ENCODE measurements around the gene FOXO3. TPM values are rescaled to one million over a fixed set of nuclear protein-coding genes. Genes with fewer than 3 reads are reported as not detected.

FOXO3 gene
- total and polyA plus RNA-seq, 5 donors from 2014 or later = 16.9 to 24.2 (median 23.3) TPM

- peaks cover 25 to 58% (median 44%) of the 10 kb centered on the region in 4 donors for H3K4me1 Mint-ChIP-seq
- no peaks in the 10 kb centered on the region for H3K27me3 ChIP-seq (ENCODE audit: control insufficient read depth, insufficient read depth, low read length)
- peak overlapping the region; percentile 26 for H3K4me3 ChIP-seq (ENCODE audit: low read depth, low read length)
- H3K36me3 Mint-ChIP-seq = peaks cover 10% of the 10 kb centered on the region
- DNase-seq (no peak), ATAC-seq (ENCODE audit: low read depth in 2 of 2) (no peak)
- peaks cover 43% of the 10 kb centered on the region for H3K4me1 ChIP-seq (ENCODE audit: control insufficient read depth, insufficient read depth, low read length, poor library complexity, severe bottlenecking)
- peak overlapping the region; percentile 81 to 93 (median 85) for H3K4me3 Mint-ChIP-seq
- H3K9me3 Mint-ChIP-seq = peaks cover 0 to 5% (median 0%) of the 10 kb centered on the region in 7 donors
- H3K36me3 ChIP-seq (ENCODE audit: control insufficient read depth, insufficient read depth, low read length) = peaks cover 8% of the 10 kb centered on the region
- H3K27ac ChIP-seq (ENCODE audit: insufficient read depth, low read length, poor library complexity, severe bottlenecking) = no peak overlapping the region
- no peaks in the 10 kb centered on the region for H3K9me3 ChIP-seq (ENCODE audit: control insufficient read depth in 2 of 2, low read length in 2 of 2)
- no peaks in the 10 kb centered on the region for H3K27me3 Mint-ChIP-seq
- peak overlapping the region; percentile 4 to 88 (median 87) for H3K27ac Mint-ChIP-seq
Measured at GRCh38 chr6:108562503-108562993, 1.8 kb downstream of the FOXO3 start.

GRCh38 chr6:108563292-108563691, 2.6 kb downstream of the FOXO3 start:
- Mint-ChIP-seq H3K9me3 (peaks cover 0 to 5% (median 0%) of the 10 kb centered on the region in 7 donors), H3K4me1 (peaks cover 27 to 62% (median 47%) of the 10 kb centered on the region in 4 donors), H3K4me3 (peak overlapping the region; percentile 81 to 93 (median 85)), H3K27me3 (no peaks in the 10 kb centered on the region), H3K36me3 (peaks cover 12% of the 10 kb centered on the region), H3K27ac (peak overlapping the region; percentile 4 to 45 (median 22))
- no peak overlapping the region for H3K27ac ChIP-seq (ENCODE audit: insufficient read depth, low read length, poor library complexity, severe bottlenecking)
- peaks cover 43% of the 10 kb centered on the region for H3K4me1 ChIP-seq (ENCODE audit: control insufficient read depth, insufficient read depth, low read length, poor library complexity, severe bottlenecking)
- H3K4me3 ChIP-seq (ENCODE audit: low read depth, low read length) = peak overlapping the region; percentile 21
- H3K9me3 ChIP-seq (ENCODE audit: control insufficient read depth in 2 of 2, low read length in 2 of 2) = no peaks in the 10 kb centered on the region
- no peaks in the 10 kb centered on the region for H3K27me3 ChIP-seq (ENCODE audit: control insufficient read depth, insufficient read depth, low read length)
- ATAC-seq (ENCODE audit: low read depth in 2 of 2) (no peak), DNase-seq (no peak)
- peaks cover 8% of the 10 kb centered on the region for H3K36me3 ChIP-seq (ENCODE audit: control insufficient read depth, insufficient read depth, low read length)

DNA sequence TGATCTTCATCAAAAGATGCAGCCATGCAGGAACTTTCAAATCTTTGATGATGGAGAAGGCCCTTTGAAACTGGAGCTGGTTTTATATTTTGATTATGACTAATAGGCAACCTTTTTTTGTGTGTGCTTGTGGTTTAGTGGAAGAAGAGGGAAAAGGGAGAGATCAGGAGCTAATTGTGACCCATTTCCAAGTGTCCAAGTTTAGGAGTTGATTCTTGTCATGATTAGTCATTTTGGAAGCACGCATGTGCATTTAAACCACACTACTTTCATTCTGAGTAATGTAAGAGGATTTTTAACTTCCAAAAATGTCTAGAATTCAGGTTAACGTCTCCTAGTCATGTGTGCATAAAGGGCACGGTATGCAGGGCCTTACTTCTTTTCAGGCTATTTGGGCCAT, 3.5 kb downstream of the FOXO3 start:
- peak overlapping the region; percentile 48 for H3K27ac ChIP-seq (ENCODE audit: insufficient read depth, low read length, poor library complexity, severe bottlenecking)
- H3K4me1 ChIP-seq (ENCODE audit: control insufficient read depth, insufficient read depth, low read length, poor library complexity, severe bottlenecking) = peaks cover 43% of the 10 kb centered on the region
- no peaks in the 10 kb centered on the region for H3K9me3 ChIP-seq (ENCODE audit: control insufficient read depth in 2 of 2, low read length in 2 of 2)
- no peaks in the 10 kb centered on the region for H3K27me3 ChIP-seq (ENCODE audit: control insufficient read depth, insufficient read depth, low read length)
- peaks cover 11% of the 10 kb centered on the region for H3K36me3 ChIP-seq (ENCODE audit: control insufficient read depth, insufficient read depth, low read length)
- Mint-ChIP-seq H3K4me3 (peak overlapping the region in 2 of 4 donors; percentile 36 to 64), H3K9me3 (peaks cover 0 to 5% (median 0%) of the 10 kb centered on the region in 7 donors), H3K27ac (peak overlapping the region in 1 of 3 donors; percentile 20), H3K27me3 (no peaks in the 10 kb centered on the region), H3K36me3 (peaks cover 21% of the 10 kb centered on the region), H3K4me1 (peaks cover 29 to 71% (median 55%) of the 10 kb centered on the region in 4 donors)
- peak in 1 of 3 donors; percentile 44 for DNase-seq
- H3K4me3 ChIP-seq (ENCODE audit: low read depth, low read length) = peak overlapping the region; percentile 49
- ATAC-seq (ENCODE audit: low read depth in 2 of 2) = no peak

- DNase-seq = peak in 2 of 3 donors; percentile 66 to 77
- Histone ChIP-seq H3K27me3 (ENCODE audit: control insufficient read depth, insufficient read depth, low read length) (no peaks in the 10 kb centered on the region), H3K27ac (ENCODE audit: insufficient read depth, low read length, poor library complexity, severe bottlenecking) (peak overlapping the region; percentile 48)
Measured at GRCh38 chr6:108565091-108565766, 4.5 kb downstream of the FOXO3 start.

GRCh38 chr6:108565893-108566292, 5.2 kb downstream of the FOXO3 start:
- H3K27me3 ChIP-seq (ENCODE audit: control insufficient read depth, insufficient read depth, low read length) = no peaks in the 10 kb centered on the region
- DNase-seq = peak in 1 of 3 donors; percentile 16
- peaks cover 26% of the 10 kb centered on the region for H3K36me3 ChIP-seq (ENCODE audit: control insufficient read depth, insufficient read depth, low read length)
- H3K9me3 ChIP-seq (ENCODE audit: control insufficient read depth in 2 of 2, low read length in 2 of 2) = no peaks in the 10 kb centered on the region
- H3K27ac ChIP-seq (ENCODE audit: insufficient read depth, low read length, poor library complexity, severe bottlenecking) = no peak overlapping the region
- peaks cover 43% of the 10 kb centered on the region for H3K4me1 ChIP-seq (ENCODE audit: control insufficient read depth, insufficient read depth, low read length, poor library complexity, severe bottlenecking)
- Mint-ChIP-seq H3K9me3 (peaks cover 0 to 5% (median 0%) of the 10 kb centered on the region in 7 donors), H3K4me3 (peak overlapping the region; percentile 34 to 66 (median 52)), H3K27ac (peak overlapping the region; percentile 48 to 95 (median 62)), H3K27me3 (no peaks in the 10 kb centered on the region), H3K36me3 (peaks cover 29% of the 10 kb centered on the region), H3K4me1 (peaks cover 29 to 77% (median 60%) of the 10 kb centered on the region in 4 donors)
- H3K4me3 ChIP-seq (ENCODE audit: low read depth, low read length) = peak overlapping the region; percentile 49
- peak in 1 of 2 donors; percentile 35 for ATAC-seq (ENCODE audit: low read depth in 2 of 2)

More at GRCh38 chr6:108565091-108565766, 4.5 kb downstream of the FOXO3 start:
- Histone ChIP-seq H3K36me3 (ENCODE audit: control insufficient read depth, insufficient read depth, low read length) (peaks cover 21% of the 10 kb centered on the region), H3K9me3 (ENCODE audit: control insufficient read depth in 2 of 2, low read length in 2 of 2) (no peaks in the 10 kb centered on the region), H3K4me3 (ENCODE audit: low read depth, low read length) (peak overlapping the region; percentile 49), H3K4me1 (ENCODE audit: control insufficient read depth, insufficient read depth, low read length, poor library complexity, severe bottlenecking) (peaks cover 43% of the 10 kb centered on the region)
- ATAC-seq (ENCODE audit: low read depth in 2 of 2) = peak; percentile 71 to 72
- H3K36me3 Mint-ChIP-seq = peaks cover 25% of the 10 kb centered on the region
- H3K9me3 Mint-ChIP-seq = peaks cover 0 to 5% (median 0%) of the 10 kb centered on the region in 7 donors
- peaks cover 29 to 74% (median 59%) of the 10 kb centered on the region in 4 donors for H3K4me1 Mint-ChIP-seq
- H3K4me3 Mint-ChIP-seq = peak overlapping the region; percentile 59 to 66 (median 64)
- H3K27ac Mint-ChIP-seq = peak overlapping the region; percentile 33 to 95 (median 72)
- H3K27me3 Mint-ChIP-seq = no peaks in the 10 kb centered on the region

GRCh38 chr6:108566406-108566805, 5.7 kb downstream of the FOXO3 start:
- no peak overlapping the region for H3K27ac ChIP-seq (ENCODE audit: insufficient read depth, low read length, poor library complexity, severe bottlenecking)
- Mint-ChIP-seq H3K36me3 (peaks cover 35% of the 10 kb centered on the region), H3K27ac (peak overlapping the region; percentile 48 to 95 (median 62)), H3K4me1 (peaks cover 34 to 82% (median 63%) of the 10 kb centered on the region in 4 donors), H3K4me3 (no peak overlapping the region), H3K9me3 (peaks cover 0 to 5% (median 0%) of the 10 kb centered on the region in 7 donors), H3K27me3 (no peaks in the 10 kb centered on the region)
- peaks cover 43% of the 10 kb centered on the region for H3K4me1 ChIP-seq (ENCODE audit: control insufficient read depth, insufficient read depth, low read length, poor library complexity, severe bottlenecking)
- ATAC-seq (ENCODE audit: low read depth in 2 of 2) (no peak), DNase-seq (no peak)
- H3K36me3 ChIP-seq (ENCODE audit: control insufficient read depth, insufficient read depth, low read length) = peaks cover 31% of the 10 kb centered on the region
- H3K4me3 ChIP-seq (ENCODE audit: low read depth, low read length) = peak overlapping the region; percentile 49
- H3K9me3 ChIP-seq (ENCODE audit: control insufficient read depth in 2 of 2, low read length in 2 of 2) = no peaks in the 10 kb centered on the region
- no peaks in the 10 kb centered on the region for H3K27me3 ChIP-seq (ENCODE audit: control insufficient read depth, insufficient read depth, low read length)

DNA sequence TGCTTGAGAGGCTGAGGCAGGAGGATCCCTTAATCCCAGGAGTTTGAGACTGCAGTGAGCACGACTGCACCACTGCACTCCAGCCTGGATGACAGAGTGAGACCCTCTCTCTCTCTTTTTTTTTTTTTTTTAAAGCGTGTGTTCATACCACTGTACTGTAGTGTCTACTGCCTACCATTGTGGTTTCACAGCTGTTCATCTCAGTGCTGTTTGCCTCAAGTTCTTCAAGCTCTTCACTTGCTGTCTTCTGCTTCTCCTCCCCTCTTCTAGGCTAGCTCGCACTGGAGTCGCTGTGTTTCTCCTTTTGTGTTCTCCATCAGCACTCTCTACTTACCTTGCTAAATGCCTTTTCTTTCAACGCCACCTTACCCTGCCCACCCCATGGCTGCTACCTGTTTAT, 7.4 kb downstream of the FOXO3 start:
- Mint-ChIP-seq H3K4me3 (peak overlapping the region in 3 of 4 donors; percentile 19 to 77 (median 62)), H3K4me1 (peaks cover 30 to 76% (median 54%) of the 10 kb centered on the region in 4 donors), H3K27ac (peak overlapping the region in 1 of 3 donors; percentile 45)

More for the DNA sequence above, 7.4 kb downstream of the FOXO3 start:
- DNase-seq (no peak), ATAC-seq (ENCODE audit: low read depth in 2 of 2) (no peak)
- no peaks in the 10 kb centered on the region for H3K9me3 ChIP-seq (ENCODE audit: control insufficient read depth in 2 of 2, low read length in 2 of 2)
- no peaks in the 10 kb centered on the region for H3K27me3 ChIP-seq (ENCODE audit: control insufficient read depth, insufficient read depth, low read length)
- no peak overlapping the region for H3K27ac ChIP-seq (ENCODE audit: insufficient read depth, low read length, poor library complexity, severe bottlenecking)
- peaks cover 30% of the 10 kb centered on the region for H3K4me1 ChIP-seq (ENCODE audit: control insufficient read depth, insufficient read depth, low read length, poor library complexity, severe bottlenecking)
- Mint-ChIP-seq H3K9me3 (no peaks in the 10 kb centered on the region), H3K36me3 (peaks cover 36% of the 10 kb centered on the region), H3K27me3 (no peaks in the 10 kb centered on the region)
- H3K4me3 ChIP-seq (ENCODE audit: low read depth, low read length) = no peak overlapping the region
- peaks cover 35% of the 10 kb centered on the region for H3K36me3 ChIP-seq (ENCODE audit: control insufficient read depth, insufficient read depth, low read length)
